Tibial nerve (tissue), 4 donors: ENCODE data around the gene FAM78A.

ENCODE experiments used
- EP300 ChIP-seq, 2 donors: sonication (generic); formaldehyde crosslinking; IDR thresholded peaks; one replicate each; pipeline ENCODE4 v1.6.1; 2017; ENCODE audit warnings: antibody characterized with exemption in 2 of 2, mild to moderate bottlenecking in 1 of 2
- POLR2A ChIP-seq, 2 donors: fragments of 450-650 bp; IDR thresholded peaks; one replicate each; pipeline ENCODE4 v1.6.1; 2017; ENCODE audit warnings: antibody characterized with exemption in 2 of 2, mild to moderate bottlenecking in 2 of 2, moderate library complexity in 2 of 2
- TF ChIP-seq, protein P1 (sequence below), 5 experiments: fragments of 200-600 bp in 3 of 5; fragments of 450-650 bp in 2 of 5; sonication (generic) in 3 of 5; IDR thresholded peaks; one replicate each; pipeline ENCODE4 v1.5.1; 2016 to 2019; ENCODE audit warnings: antibody characterized with exemption in 5 of 5, mild to moderate bottlenecking in 3 of 5, moderate library complexity in 2 of 5

DNA sequence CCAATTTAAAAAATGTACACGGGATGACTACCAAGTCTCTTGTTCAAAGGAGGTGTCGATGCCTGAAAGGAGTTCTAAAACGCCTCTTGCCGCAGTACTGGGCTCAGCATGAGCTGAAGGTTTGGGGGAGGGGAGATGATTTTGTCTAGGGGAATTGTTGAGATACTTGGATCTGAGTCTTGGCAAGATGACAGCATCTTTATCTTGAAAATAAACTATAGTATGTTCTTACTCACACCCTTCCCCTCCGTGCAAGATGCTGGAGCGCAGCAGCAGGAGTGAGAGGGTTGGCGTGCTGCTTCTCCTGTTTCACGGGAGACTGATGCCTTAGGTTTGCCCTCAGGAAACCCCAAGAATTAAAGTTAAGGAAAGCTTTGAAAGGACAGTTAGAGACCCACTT lies 47.3 kb downstream of the FAM78A start:
- TF ChIP-seq, protein P1, sequence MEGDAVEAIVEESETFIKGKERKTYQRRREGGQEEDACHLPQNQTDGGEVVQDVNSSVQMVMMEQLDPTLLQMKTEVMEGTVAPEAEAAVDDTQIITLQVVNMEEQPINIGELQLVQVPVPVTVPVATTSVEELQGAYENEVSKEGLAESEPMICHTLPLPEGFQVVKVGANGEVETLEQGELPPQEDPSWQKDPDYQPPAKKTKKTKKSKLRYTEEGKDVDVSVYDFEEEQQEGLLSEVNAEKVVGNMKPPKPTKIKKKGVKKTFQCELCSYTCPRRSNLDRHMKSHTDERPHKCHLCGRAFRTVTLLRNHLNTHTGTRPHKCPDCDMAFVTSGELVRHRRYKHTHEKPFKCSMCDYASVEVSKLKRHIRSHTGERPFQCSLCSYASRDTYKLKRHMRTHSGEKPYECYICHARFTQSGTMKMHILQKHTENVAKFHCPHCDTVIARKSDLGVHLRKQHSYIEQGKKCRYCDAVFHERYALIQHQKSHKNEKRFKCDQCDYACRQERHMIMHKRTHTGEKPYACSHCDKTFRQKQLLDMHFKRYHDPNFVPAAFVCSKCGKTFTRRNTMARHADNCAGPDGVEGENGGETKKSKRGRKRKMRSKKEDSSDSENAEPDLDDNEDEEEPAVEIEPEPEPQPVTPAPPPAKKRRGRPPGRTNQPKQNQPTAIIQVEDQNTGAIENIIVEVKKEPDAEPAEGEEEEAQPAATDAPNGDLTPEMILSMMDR (IDR thresholded peaks at IDR 0.05): no peak
- TF ChIP-seq POLR2A (IDR thresholded peaks at IDR 0.05) (no peak), EP300 (IDR thresholded peaks at IDR 0.05) (no peak)
